Activated CD8-positive, alpha-beta memory T cell treated with anti-CD3 and anti-CD28 coated beads, Interleukin-2, amount 50 U/mL, for 1 hour (primary cell): ENCODE data around the gene EED.
"Not testable (repeated sequence)": the region's sequence is repeated elsewhere in the genome, so short reads cannot be mapped to it uniquely, and the experiment has no call there.

Experiments used
- DNase-seq: peaks from one replicate; pipeline ENCODE4 v3.0.0-alpha.2; 2020; ENCODE audit errors: extremely low read depth

Gene EED

GRCh38 chr11:86249307-86250098 is 5.0 kb downstream of the EED start:
- DNase-seq = no peak

- no peak for DNase-seq
These were observed 6.8 kb downstream of the EED start for GRCh38 chr11:86251345-86251744.

GRCh38 chr11:86255896-86256295 is 11.3 kb downstream of the EED start:
- no peak for DNase-seq

GRCh38 chr11:86256608-86257007 is 12.1 kb downstream of the EED start:
- DNase-seq = no peak

- no peak for DNase-seq
These were observed 12.9 kb downstream of the EED start for GRCh38 chr11:86257446-86257845.

- DNase-seq = no peak
These were observed 15.2 kb downstream of the EED start for GRCh38 chr11:86259730-86260129.

GRCh38 chr11:86261328-86261727 is 16.8 kb downstream of the EED start:
- DNase-seq = no peak

GRCh38 chr11:86262387-86262786 is 17.8 kb downstream of the EED start:
- DNase-seq = no peak

- no peak for DNase-seq
These were observed 20.1 kb downstream of the EED start for GRCh38 chr11:86264649-86265048.

GRCh38 chr11:86265194-86265593 is 20.6 kb downstream of the EED start:
- DNase-seq = no peak

GRCh38 chr11:86269645-86270044 is 25.1 kb downstream of the EED start:
- no peak for DNase-seq

GRCh38 chr11:86274503-86274902 is 29.9 kb downstream of the EED start:
- DNase-seq = no peak

GRCh38 chr11:86274999-86275398 is 30.4 kb downstream of the EED start:
- DNase-seq = no peak

GRCh38 chr11:86275493-86276370 is 31.2 kb downstream of the EED start:
- DNase-seq = no peak

- DNase-seq = no peak
These were observed 33.2 kb downstream of the EED start for GRCh38 chr11:86277741-86278140.

GRCh38 chr11:86278226-86278625 is 33.7 kb downstream of the EED start:
- no peak for DNase-seq

GRCh38 chr11:86279747-86280146 is 35.2 kb downstream of the EED start:
- no peak for DNase-seq

GRCh38 chr11:86287468-86287796 is 42.9 kb downstream of the EED start:
- no peak for DNase-seq

- DNase-seq = no peak
These were observed 44.4 kb downstream of the EED start for GRCh38 chr11:86288776-86289507.

- DNase-seq = not testable (repeated sequence)
These were observed 45.1 kb downstream of the EED start for GRCh38 chr11:86289508-86290280.

GRCh38 chr11:86291466-86292262 is 47.1 kb downstream of the EED start:
- no peak for DNase-seq
